ENCODE measurements around the gene MTSS2. TPM values are rescaled to one million over a fixed set of nuclear protein-coding genes. Genes with fewer than 3 reads are reported as not detected.

The MTSS2 gene
- polyA plus RNA-seq, 1 of the 3 experiments (the other 2 are of a cell fraction) = 54.1 TPM

GRCh38 chr16:70694868-70695218 is 9.0 kb upstream of the MTSS2 start (continued):
- TF ChIP-seq ZBTB33 (IDR thresholded peaks at IDR 0.05; ENCODE audit: borderline replicate concordance, low read depth) (no peak), EP300 (IDR thresholded peaks at IDR 0.05; ENCODE audit: borderline replicate concordance in 1 of 2, low read depth in 1 of 2, low read length in 1 of 2) (no peak), RFX5 (IDR thresholded peaks at IDR 0.05; ENCODE audit: low read length) (no peak)

DNA sequence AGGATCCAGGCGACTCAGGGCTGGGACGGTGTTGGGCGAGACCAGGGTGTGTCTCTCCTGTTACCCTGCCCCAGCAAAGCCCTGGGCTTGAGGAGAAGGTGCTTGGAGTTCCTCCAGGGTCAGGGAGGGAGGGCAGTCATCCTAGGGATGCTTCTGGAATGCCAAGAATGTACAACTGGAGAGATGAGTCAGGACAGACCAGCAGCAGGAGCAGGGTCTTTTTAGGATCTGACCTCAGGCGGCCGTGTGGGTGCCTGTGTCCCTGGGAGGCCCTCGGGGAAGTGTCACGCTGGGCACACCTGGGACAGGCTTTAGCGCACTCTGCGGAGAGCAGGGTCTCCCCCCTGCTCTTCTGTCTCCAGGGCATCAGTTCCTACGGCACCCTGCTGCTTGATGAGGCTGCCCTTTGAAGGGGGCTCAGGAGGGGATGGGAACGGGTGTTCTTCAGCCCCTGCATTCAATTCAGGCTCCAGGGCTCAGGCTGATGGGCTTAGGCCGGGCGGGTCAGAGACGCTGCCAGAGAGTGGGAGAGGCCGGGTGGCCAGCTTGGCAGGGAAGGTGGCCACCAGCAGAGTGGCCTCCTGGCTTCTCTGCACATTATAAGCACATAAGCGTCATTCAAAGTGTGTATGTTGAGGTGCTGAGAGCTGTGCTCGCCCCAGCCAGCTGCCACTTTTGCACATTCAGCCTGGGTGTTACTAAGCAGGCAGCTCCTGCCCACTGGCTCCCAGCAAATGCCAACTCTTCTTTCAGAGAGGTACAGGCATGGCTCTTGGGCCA is 8.4 kb upstream of the MTSS2 start:
- ChIA-PET POLR2A (no interaction called here), CTCF (interaction anchor here (0.7 to 3.8 kb wide), 5 partner anchors 9 to 77 kb away, joined by 3 to 21 read pairs (median 7); partner anchors contain the start of gene MTSS2)
- H3K27me3 ChIP-seq (ENCODE audit: insufficient read depth) = no peaks in the 10 kb centered on the region
- H2AFZ ChIP-seq (ENCODE audit: low read depth) = no peak overlapping the region
- H3K36me3 ChIP-seq (replicated peaks in 1 of 2; ENCODE audit: control insufficient read depth in 1 of 2, insufficient read depth in 2 of 2, low read length in 1 of 2) = no peaks in the 10 kb centered on the region
- H3K9me3 ChIP-seq = no peaks in the 10 kb centered on the region
- no peak for DNase-seq
- no peaks in the 10 kb centered on the region for H3K79me2 ChIP-seq (ENCODE audit: insufficient read depth)
- no peaks in the 10 kb centered on the region for H4K20me1 ChIP-seq (ENCODE audit: insufficient read depth)
- H3K27ac ChIP-seq (ENCODE audit: low read depth in 2 of 2, low read length in 1 of 2) = peak overlapping the region; percentile 70 to 98
- H3K9me2 ChIP-seq = no peaks in the 10 kb centered on the region
- H3K4me1 ChIP-seq (ENCODE audit: control insufficient read depth in 1 of 2, insufficient read depth in 2 of 2, low read depth in 1 of 2, low read length in 1 of 2) = peaks cover 52 to 88% of the 10 kb centered on the region in 2 experiments
- peaks cover 12% of the 10 kb centered on the region for H3F3A ChIP-seq (replicated peaks; ENCODE audit: insufficient read depth)
- peak overlapping the region; percentile 81 for H3K9ac ChIP-seq
- no peak overlapping the region for H3K4me3 ChIP-seq (ENCODE audit: low read depth in 2 of 2, low read length in 1 of 2)
- H3K4me2 ChIP-seq = peak overlapping the region; percentile 74
- 47% methylated on average over 13 of the region's 17 CpGs for WGBS (ENCODE audit: low lambda C conversion rate)
- TF ChIP-seq, protein P1, sequence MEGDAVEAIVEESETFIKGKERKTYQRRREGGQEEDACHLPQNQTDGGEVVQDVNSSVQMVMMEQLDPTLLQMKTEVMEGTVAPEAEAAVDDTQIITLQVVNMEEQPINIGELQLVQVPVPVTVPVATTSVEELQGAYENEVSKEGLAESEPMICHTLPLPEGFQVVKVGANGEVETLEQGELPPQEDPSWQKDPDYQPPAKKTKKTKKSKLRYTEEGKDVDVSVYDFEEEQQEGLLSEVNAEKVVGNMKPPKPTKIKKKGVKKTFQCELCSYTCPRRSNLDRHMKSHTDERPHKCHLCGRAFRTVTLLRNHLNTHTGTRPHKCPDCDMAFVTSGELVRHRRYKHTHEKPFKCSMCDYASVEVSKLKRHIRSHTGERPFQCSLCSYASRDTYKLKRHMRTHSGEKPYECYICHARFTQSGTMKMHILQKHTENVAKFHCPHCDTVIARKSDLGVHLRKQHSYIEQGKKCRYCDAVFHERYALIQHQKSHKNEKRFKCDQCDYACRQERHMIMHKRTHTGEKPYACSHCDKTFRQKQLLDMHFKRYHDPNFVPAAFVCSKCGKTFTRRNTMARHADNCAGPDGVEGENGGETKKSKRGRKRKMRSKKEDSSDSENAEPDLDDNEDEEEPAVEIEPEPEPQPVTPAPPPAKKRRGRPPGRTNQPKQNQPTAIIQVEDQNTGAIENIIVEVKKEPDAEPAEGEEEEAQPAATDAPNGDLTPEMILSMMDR (IDR thresholded peaks at IDR 0.05) = no peak
- TF ChIP-seq, protein P2, sequence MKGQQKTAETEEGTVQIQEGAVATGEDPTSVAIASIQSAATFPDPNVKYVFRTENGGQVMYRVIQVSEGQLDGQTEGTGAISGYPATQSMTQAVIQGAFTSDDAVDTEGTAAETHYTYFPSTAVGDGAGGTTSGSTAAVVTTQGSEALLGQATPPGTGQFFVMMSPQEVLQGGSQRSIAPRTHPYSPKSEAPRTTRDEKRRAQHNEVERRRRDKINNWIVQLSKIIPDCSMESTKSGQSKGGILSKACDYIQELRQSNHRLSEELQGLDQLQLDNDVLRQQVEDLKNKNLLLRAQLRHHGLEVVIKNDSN (IDR thresholded peaks at IDR 0.05; ENCODE audit: borderline replicate concordance, low read depth) = no peak
- TF ChIP-seq MAX (IDR thresholded peaks at IDR 0.05; ENCODE audit: low read depth) (peak; percentile 48), TAF1 (IDR thresholded peaks at IDR 0.05; ENCODE audit: borderline replicate concordance, low read depth, low read length) (no peak), TEAD4 (IDR thresholded peaks at IDR 0.05; ENCODE audit: borderline replicate concordance, insufficient read depth) (peak; percentile 99), RXRA (IDR thresholded peaks at IDR 0.05; ENCODE audit: borderline replicate concordance, low read depth) (peak; percentile 94; the same call in 1 of the 2 replicates), POLR2AphosphoS5 (IDR thresholded peaks at IDR 0.05; ENCODE audit: low read depth, low read length) (peak; percentile 73; the same call in 1 of the 2 replicates), JUND (IDR thresholded peaks at IDR 0.05) (no peak; the same call in 1 of the 2 replicates), FOSL2 (IDR thresholded peaks at IDR 0.05; ENCODE audit: borderline replicate concordance, low read depth) (peak; percentile 93; the same call in 1 of the 2 replicates), REST (IDR thresholded peaks at IDR 0.05; ENCODE audit: low read depth, low read length) (no peak), RFX5 (IDR thresholded peaks at IDR 0.05; ENCODE audit: low read length) (no peak), SMC3 (IDR thresholded peaks at IDR 0.05; ENCODE audit: low read depth, low read length) (no peak), TCF12 (IDR thresholded peaks at IDR 0.05) (peak; percentile 84), RCOR1 (IDR thresholded peaks at IDR 0.05; ENCODE audit: low read length) (no peak), SIN3A (IDR thresholded peaks at IDR 0.05; ENCODE audit: borderline replicate concordance, low read depth, low read length) (0 out of 2 replicates have a peak, but pooled peaks have one; percentile 9), MXI1 (IDR thresholded peaks at IDR 0.05; ENCODE audit: low read depth, low read length) (no peak), RAD21 (IDR thresholded peaks at IDR 0.05; ENCODE audit: low read length) (no peak), EP300 (IDR thresholded peaks at IDR 0.05; ENCODE audit: borderline replicate concordance in 1 of 2, low read depth in 1 of 2, low read length in 1 of 2) (peak in 1 of 2 experiments; percentile 67; a peak in 1 of 4 replicates)
- TF ChIP-seq, protein P3, sequence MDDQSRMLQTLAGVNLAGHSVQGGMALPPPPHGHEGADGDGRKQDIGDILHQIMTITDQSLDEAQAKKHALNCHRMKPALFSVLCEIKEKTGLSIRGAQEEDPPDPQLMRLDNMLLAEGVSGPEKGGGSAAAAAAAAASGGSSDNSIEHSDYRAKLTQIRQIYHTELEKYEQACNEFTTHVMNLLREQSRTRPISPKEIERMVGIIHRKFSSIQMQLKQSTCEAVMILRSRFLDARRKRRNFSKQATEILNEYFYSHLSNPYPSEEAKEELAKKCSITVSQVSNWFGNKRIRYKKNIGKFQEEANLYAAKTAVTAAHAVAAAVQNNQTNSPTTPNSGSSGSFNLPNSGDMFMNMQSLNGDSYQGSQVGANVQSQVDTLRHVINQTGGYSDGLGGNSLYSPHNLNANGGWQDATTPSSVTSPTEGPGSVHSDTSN (IDR thresholded peaks at IDR 0.05) = peak; percentile 45; the same call in 1 of the 2 replicates
